DND-41 (cell line): ENCODE results near the gene PSMC4.

Experiments used
- ATAC-seq: fragments of 200-7000 bp; cut with Tn5 transposase; 3 replicates; pipeline ENCODE4 v1.9.1; 2021; ENCODE audit warnings: low read depth; ENCODE audit not compliant: insufficient read depth
- DNase-seq: peaks from one replicate; pipeline ENCODE4 v3.0.0-alpha.2; 2020
- H2AFZ ChIP-seq: 2 replicates; pipeline ENCODE4 v1.6.0; 2012; ENCODE audit warnings: low read depth, low read length
- H3K27ac ChIP-seq: 2 replicates; pipeline ENCODE4 v1.5.1; 2012; ENCODE audit warnings: low read length, inconsistent platforms
- H3K27me3 ChIP-seq: fragments of 200-600 bp; sonication (generic); 2 replicates; pipeline ENCODE4 v1.6.0; 2012; ENCODE audit warnings: low read length, mild to moderate bottlenecking, inconsistent platforms; ENCODE audit not compliant: insufficient read depth, poor library complexity
- H3K36me3 ChIP-seq: 2 replicates; pipeline ENCODE4 v1.5.1; 2012; ENCODE audit warnings: low read length, inconsistent platforms; ENCODE audit not compliant: insufficient read depth
- H3K4me1 ChIP-seq: 2 replicates; pipeline ENCODE4 v1.5.1; 2012; ENCODE audit warnings: mild to moderate bottlenecking, low read length; ENCODE audit not compliant: insufficient read depth
- H3K4me2 ChIP-seq: 2 replicates; pipeline ENCODE4 v1.6.0; 2012; ENCODE audit warnings: mild to moderate bottlenecking, moderate library complexity, low read length, inconsistent platforms; ENCODE audit not compliant: insufficient read depth
- H3K4me3 ChIP-seq, 2 experiments: fragments of 200-600 bp in 1 of 2; shearing (Covaris generic) in 1 of 2; 2 replicates each; pipeline ENCODE4 v1.5.1; 2012 to 2016; ENCODE audit warnings: inconsistent platforms in 2 of 2, low read length in 2 of 2, mild to moderate bottlenecking in 2 of 2, low read depth in 1 of 2, moderate library complexity in 1 of 2
- H3K79me2 ChIP-seq: 2 replicates; pipeline ENCODE4 v1.6.0; 2012; ENCODE audit warnings: low read length, inconsistent platforms; ENCODE audit not compliant: insufficient read depth
- H3K9ac ChIP-seq: 2 replicates; pipeline ENCODE4 v1.6.0; 2012; ENCODE audit warnings: low read depth, mild to moderate bottlenecking, inconsistent platforms, low read length, moderate library complexity
- H3K9me3 ChIP-seq: 2 replicates; pipeline ENCODE4 v1.5.1; 2012; ENCODE audit warnings: low read length, moderate library complexity, mild to moderate bottlenecking, inconsistent platforms; ENCODE audit not compliant: insufficient read depth, severe bottlenecking
- H4K20me1 ChIP-seq: 2 replicates; pipeline ENCODE4 v1.6.0; 2012; ENCODE audit warnings: low read length; ENCODE audit not compliant: insufficient read depth
- CTCF ChIP-seq: IDR thresholded peaks from 2 replicates; pipeline ENCODE4 v1.5.1; 2012; ENCODE audit warnings: borderline replicate concordance, low read length, moderate library complexity, mild to moderate bottlenecking; ENCODE audit not compliant: poor library complexity, severe bottlenecking; ENCODE audit errors: extremely low read depth
- EZH2 ChIP-seq: IDR thresholded peaks from 3 replicates; pipeline ENCODE4 v1.6.1; 2012; ENCODE audit warnings: borderline replicate concordance, low read depth, mild to moderate bottlenecking, moderate library complexity, low read length, inconsistent platforms; ENCODE audit not compliant: severe bottlenecking

Gene PSMC4

GRCh38 chr19:39969266-39969665 lies 1.7 kb upstream of the PSMC4 start:
- TF ChIP-seq CTCF (no peak), EZH2 (no peak)
- H3K4me2 ChIP-seq: peak overlapping the region; percentile 89
- 0 out of 2 replicates have a peak overlapping the region, but pooled peaks have one; percentile 20 for H2AFZ ChIP-seq
- peak overlapping the region; percentile 91 for H3K27ac ChIP-seq
- peak overlapping the region; percentile 76 for H3K9ac ChIP-seq
- peaks cover 22% of the 10 kb centered on the region for H3K36me3 ChIP-seq
- H3K4me1 ChIP-seq: peaks cover 36% of the 10 kb centered on the region
- peak overlapping the region in 1 of 2 experiments; percentile 84; a peak in 2 of 4 replicates for H3K4me3 ChIP-seq
- no peaks in the 10 kb centered on the region for H3K9me3 ChIP-seq
- H3K27me3 ChIP-seq: no peaks in the 10 kb centered on the region
- no peak for ATAC-seq
- H4K20me1 ChIP-seq: peaks cover 12% of the 10 kb centered on the region; the same call in 1 of the 2 replicates
- no peak for DNase-seq
- H3K79me2 ChIP-seq: peaks cover 40% of the 10 kb centered on the region

GRCh38 chr19:39969681-39970424 lies 1.1 kb upstream of the PSMC4 start:
- TF ChIP-seq EZH2: no peak
- TF ChIP-seq CTCF: no peak
- H3K36me3 ChIP-seq: peaks cover 28% of the 10 kb centered on the region
- H3K79me2 ChIP-seq: peaks cover 46% of the 10 kb centered on the region
- H3K4me2 ChIP-seq: peak overlapping the region; percentile 89
- peak overlapping the region; percentile 50 to 84; a peak in 3 of 4 replicates for H3K4me3 ChIP-seq
- ATAC-seq: no peak
- H3K27me3 ChIP-seq: no peaks in the 10 kb centered on the region
- H4K20me1 ChIP-seq: peaks cover 16% of the 10 kb centered on the region; the same call in 1 of the 2 replicates
- H3K27ac ChIP-seq: peak overlapping the region; percentile 91
- H3K9me3 ChIP-seq: no peaks in the 10 kb centered on the region
- H3K9ac ChIP-seq: peak overlapping the region; percentile 76
- H2AFZ ChIP-seq: peak overlapping the region; percentile 68
- H3K4me1 ChIP-seq: peaks cover 36% of the 10 kb centered on the region
- DNase-seq: peak; percentile 44

GRCh38 chr19:39970425-39970674 lies 615 bp upstream of the PSMC4 start:
- Histone ChIP-seq H3K4me3 (peak overlapping the region; percentile 50 to 84), H3K27me3 (no peaks in the 10 kb centered on the region), H3K4me1 (peaks cover 36% of the 10 kb centered on the region), H3K4me2 (peak overlapping the region; percentile 89), H3K27ac (peak overlapping the region; percentile 91), H3K79me2 (peaks cover 48% of the 10 kb centered on the region), H3K36me3 (peaks cover 31% of the 10 kb centered on the region), H2AFZ (peak overlapping the region; percentile 68), H3K9ac (peak overlapping the region; percentile 76), H3K9me3 (no peaks in the 10 kb centered on the region), H4K20me1 (peaks cover 16% of the 10 kb centered on the region; the same call in 1 of the 2 replicates)
- no peak for TF ChIP-seq CTCF
- no peak for TF ChIP-seq EZH2
- DNase-seq: no peak
- ATAC-seq: no peak
